ENCODE results near the gene PSMC2.
A peak's percentile ranks its signal among the peaks of the same experiment; 100 is the strongest.

Gene PSMC2

GRCh38 chr7:103347507-103348267 is at the start of gene PSMC2:
TSS of gene PSMC2 (plus strand) at chr7:103347643. CDS start at chr7:103347712, 69 bp downstream.
- DNase-seq (ENCODE audit: low read depth) = peak; percentile 62

- no peak for DNase-seq (ENCODE audit: low read depth)
These were observed 49.6 kb upstream of the PSMC2 start for GRCh38 chr7:103297837-103298179.

GRCh38 chr7:103299660-103300059 is 47.8 kb upstream of the PSMC2 start:
- DNase-seq (ENCODE audit: low read depth) = no peak

GRCh38 chr7:103301441-103301840 is 46.0 kb upstream of the PSMC2 start:
- DNase-seq (ENCODE audit: low read depth) = no peak

- DNase-seq (ENCODE audit: low read depth) = no peak
These were observed 39.8 kb upstream of the PSMC2 start for GRCh38 chr7:103307503-103308231.

- no peak for DNase-seq (ENCODE audit: low read depth)
These were observed 32.6 kb upstream of the PSMC2 start for GRCh38 chr7:103314852-103315251.

- DNase-seq (ENCODE audit: low read depth) = no peak
These were observed 31.0 kb upstream of the PSMC2 start for GRCh38 chr7:103316380-103316941.

- no peak for DNase-seq (ENCODE audit: low read depth)
These were observed 30.4 kb upstream of the PSMC2 start for GRCh38 chr7:103317009-103317408.

- no peak for DNase-seq (ENCODE audit: low read depth)
These were observed 21.7 kb upstream of the PSMC2 start for GRCh38 chr7:103325744-103326143.

GRCh38 chr7:103336761-103337160 is 10.7 kb upstream of the PSMC2 start:
- no peak for DNase-seq (ENCODE audit: low read depth)

GRCh38 chr7:103338864-103339263 is 8.6 kb upstream of the PSMC2 start:
- DNase-seq (ENCODE audit: low read depth) = no peak

- no peak for DNase-seq (ENCODE audit: low read depth)
These were observed 6.0 kb upstream of the PSMC2 start for GRCh38 chr7:103341466-103341865.

GRCh38 chr7:103343332-103343731 is 4.1 kb upstream of the PSMC2 start:
- no peak for DNase-seq (ENCODE audit: low read depth)

GRCh38 chr7:103343758-103344452 is 3.5 kb upstream of the PSMC2 start:
- no peak for DNase-seq (ENCODE audit: low read depth)

GRCh38 chr7:103344453-103345149 is 2.8 kb upstream of the PSMC2 start, which contains the start of gene DNAJC2:
TSS of gene DNAJC2 (minus strand) at chr7:103344767. CDS start at chr7:103344622, 145 bp downstream.
- peak; percentile 49 for DNase-seq (ENCODE audit: low read depth)

GRCh38 chr7:103346396-103346795 is 1.0 kb upstream of the PSMC2 start:
- no peak for DNase-seq (ENCODE audit: low read depth)

GRCh38 chr7:103348452-103348851 is 1.0 kb downstream of the PSMC2 start:
- no peak for DNase-seq (ENCODE audit: low read depth)

- DNase-seq (ENCODE audit: low read depth) = no peak
These were observed 1.5 kb downstream of the PSMC2 start for GRCh38 chr7:103348959-103349358.

- no peak for DNase-seq (ENCODE audit: low read depth)
These were observed 2.4 kb downstream of the PSMC2 start for GRCh38 chr7:103349805-103350204.

- DNase-seq (ENCODE audit: low read depth) = no peak
These were observed 22.0 kb downstream of the PSMC2 start for GRCh38 chr7:103369432-103369831.

- DNase-seq (ENCODE audit: low read depth) = no peak
These were observed 26.6 kb downstream of the PSMC2 start for GRCh38 chr7:103373866-103374643.

Data from HS-27A (cell line).